BLaER1 (cell line): Measurements from ENCODE around the gene ARID1B.

Source experiments
- H3K27ac ChIP-seq: shearing (Covaris generic); formaldehyde crosslinking; 2 replicates; pipeline ENCODE4 v1.8.1; 2022
- H3K27me3 ChIP-seq: shearing (Covaris generic); formaldehyde crosslinking; 2 replicates; pipeline ENCODE4 v1.8.1; 2022
- H3K36me3 ChIP-seq: shearing (Covaris generic); formaldehyde crosslinking; 2 replicates; pipeline ENCODE4 v1.8.1; 2022
- H3K4me1 ChIP-seq: shearing (Covaris generic); formaldehyde crosslinking; 2 replicates; pipeline ENCODE4 v1.8.1; 2022
- H3K4me2 ChIP-seq: shearing (Covaris generic); formaldehyde crosslinking; 2 replicates; pipeline ENCODE4 v1.8.1; 2022
- H3K4me3 ChIP-seq: shearing (Covaris generic); formaldehyde crosslinking; 2 replicates; pipeline ENCODE4 v1.8.1; 2022
- H3K9ac ChIP-seq: shearing (Covaris generic); formaldehyde crosslinking; 2 replicates; pipeline ENCODE4 v1.8.1; 2022
- H3K9me3 ChIP-seq: shearing (Covaris generic); formaldehyde crosslinking; 2 replicates; pipeline ENCODE4 v1.8.1; 2022
- H4K20me1 ChIP-seq: shearing (Covaris generic); formaldehyde crosslinking; 2 replicates; pipeline ENCODE4 v1.8.1; 2022
- Cebpa-rat ChIP-seq: shearing (Covaris generic); IDR thresholded peaks from 2 replicates; pipeline ENCODE4 v1.8.1; 2022

Gene ARID1B

DNA sequence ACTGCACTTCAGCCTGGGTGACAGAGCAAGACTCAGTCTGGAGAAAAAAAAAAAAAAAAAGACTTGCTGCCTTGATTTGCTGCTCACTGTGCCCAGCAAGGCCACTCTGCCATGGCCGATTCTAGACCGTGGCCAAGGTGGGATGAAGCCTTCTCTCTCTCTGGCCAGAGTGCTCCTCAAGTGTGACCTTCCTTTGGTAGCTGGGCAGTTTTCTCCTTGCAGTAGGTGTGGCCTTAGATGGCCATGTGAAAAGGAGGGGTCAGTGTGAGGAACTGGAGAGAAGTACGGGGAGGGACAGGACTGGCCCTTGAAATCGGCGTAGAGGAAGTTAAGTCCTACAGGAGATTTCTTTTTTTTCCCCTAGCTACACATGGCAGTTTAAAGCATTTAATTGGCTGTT lies 272.0 kb downstream of the ARID1B start:
- Histone ChIP-seq H3K27ac (no peak overlapping the region), H4K20me1 (peaks cover 51% of the 10 kb centered on the region), H3K4me2 (0 out of 2 replicates have a peak overlapping the region, but pooled peaks have one; percentile 33), H3K4me3 (no peak overlapping the region), H3K27me3 (no peaks in the 10 kb centered on the region), H3K36me3 (peaks cover 13% of the 10 kb centered on the region; the same call in 1 of the 2 replicates), H3K9me3 (no peaks in the 10 kb centered on the region), H3K9ac (no peak overlapping the region), H3K4me1 (peaks cover 32% of the 10 kb centered on the region)
- no peak for TF ChIP-seq Cebpa-rat

DNA sequence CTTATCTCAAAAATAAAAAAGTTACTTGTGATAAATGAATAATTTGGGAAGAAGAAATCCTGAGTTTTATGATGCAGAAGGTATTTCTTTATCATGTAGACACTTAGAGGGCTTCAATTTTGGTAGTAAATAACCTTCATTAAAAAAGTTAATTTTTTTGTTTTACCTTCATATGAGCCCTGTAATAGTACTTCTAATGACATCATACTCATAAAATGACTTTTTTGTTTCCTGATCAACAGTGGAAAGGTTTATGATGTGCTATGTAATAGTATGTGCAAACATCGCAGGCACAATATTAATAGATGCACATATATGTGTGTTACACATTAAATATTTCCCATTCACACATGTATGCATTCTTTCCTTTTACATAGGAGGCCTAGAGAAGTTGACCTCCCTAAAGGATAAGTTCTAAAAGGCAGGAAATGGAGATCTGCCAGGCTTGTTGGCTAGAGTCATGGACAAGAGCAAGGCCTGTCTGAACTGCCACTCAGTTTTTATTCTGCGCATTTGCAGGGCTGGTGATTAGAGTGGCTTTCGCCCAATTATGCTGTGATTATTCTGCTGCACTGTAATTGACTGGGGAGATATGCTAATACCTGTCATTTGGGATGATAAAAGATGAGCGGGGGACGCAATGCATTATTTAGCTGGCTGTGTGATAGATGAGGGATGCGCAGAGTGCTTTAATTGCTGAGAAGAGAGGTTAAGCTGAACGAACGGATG lies 273.5 kb downstream of the ARID1B start:
- Histone ChIP-seq H3K4me3 (no peak overlapping the region), H3K27me3 (no peaks in the 10 kb centered on the region), H3K27ac (no peak overlapping the region), H3K4me2 (peak overlapping the region; percentile 60), H3K4me1 (peaks cover 32% of the 10 kb centered on the region), H3K9ac (no peak overlapping the region), H4K20me1 (peaks cover 47% of the 10 kb centered on the region), H3K36me3 (peaks cover 25% of the 10 kb centered on the region), H3K9me3 (peaks cover 14% of the 10 kb centered on the region)
- no peak for TF ChIP-seq Cebpa-rat

DNA sequence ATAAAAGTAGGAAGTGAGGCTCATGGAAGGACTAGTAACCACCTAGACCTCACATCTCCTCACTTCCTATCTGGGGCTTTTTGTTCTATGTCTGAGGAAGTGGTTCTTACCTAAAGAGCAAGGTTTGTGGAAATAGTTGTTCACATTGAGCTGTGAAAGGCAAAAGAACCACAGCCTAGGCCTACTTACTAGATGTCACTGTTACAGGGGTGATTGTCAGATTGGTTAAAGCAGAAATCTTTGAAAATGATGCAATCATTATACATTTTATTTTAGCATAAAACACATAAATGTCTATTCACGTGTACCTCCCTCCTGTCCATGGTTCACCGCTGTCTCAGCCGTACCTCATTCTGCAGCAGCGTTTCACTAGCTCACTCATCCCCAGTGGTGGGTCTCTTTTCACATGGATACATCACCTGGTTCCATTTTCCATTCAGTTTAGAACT lies 277.4 kb downstream of the ARID1B start:
- H3K9ac ChIP-seq: no peak overlapping the region
- peaks cover 16% of the 10 kb centered on the region for H3K4me1 ChIP-seq
- TF ChIP-seq Cebpa-rat: peak; percentile 46; the same call in 1 of the 2 replicates
- H4K20me1 ChIP-seq: peaks cover 50% of the 10 kb centered on the region
- no peak overlapping the region for H3K4me3 ChIP-seq
- H3K36me3 ChIP-seq: peaks cover 31% of the 10 kb centered on the region
- no peaks in the 10 kb centered on the region for H3K27me3 ChIP-seq
- peaks cover 26% of the 10 kb centered on the region for H3K9me3 ChIP-seq
- no peak overlapping the region for H3K4me2 ChIP-seq
- H3K27ac ChIP-seq: no peak overlapping the region

DNA sequence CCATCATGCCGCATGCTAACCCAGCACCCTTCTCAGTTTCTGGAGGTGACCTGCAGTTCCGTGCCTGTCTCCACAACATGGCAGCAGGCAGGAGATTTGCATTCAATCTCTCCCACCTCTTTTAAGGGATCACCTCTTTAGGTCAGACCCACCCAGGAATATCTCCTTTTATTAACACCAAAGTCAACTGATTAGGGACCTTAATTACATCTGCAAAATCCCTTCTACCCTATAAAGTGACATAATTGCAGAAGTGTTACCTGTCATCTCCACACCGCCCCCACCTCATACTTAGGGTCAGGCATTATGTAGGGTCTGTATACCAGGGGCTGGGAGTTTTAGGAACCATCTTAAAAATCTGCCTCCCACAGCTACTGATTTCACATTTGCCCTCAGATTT lies 278.7 kb downstream of the ARID1B start:
- H3K27ac ChIP-seq: no peak overlapping the region
- H3K9ac ChIP-seq: no peak overlapping the region
- peaks cover 45% of the 10 kb centered on the region for H4K20me1 ChIP-seq
- peaks cover 3% of the 10 kb centered on the region for H3K4me1 ChIP-seq
- no peaks in the 10 kb centered on the region for H3K27me3 ChIP-seq
- no peak overlapping the region for H3K4me2 ChIP-seq
- no peak overlapping the region; the same call in 1 of the 2 replicates for H3K4me3 ChIP-seq
- no peak for TF ChIP-seq Cebpa-rat
- H3K9me3 ChIP-seq: peaks cover 26% of the 10 kb centered on the region
- peaks cover 31% of the 10 kb centered on the region for H3K36me3 ChIP-seq

DNA sequence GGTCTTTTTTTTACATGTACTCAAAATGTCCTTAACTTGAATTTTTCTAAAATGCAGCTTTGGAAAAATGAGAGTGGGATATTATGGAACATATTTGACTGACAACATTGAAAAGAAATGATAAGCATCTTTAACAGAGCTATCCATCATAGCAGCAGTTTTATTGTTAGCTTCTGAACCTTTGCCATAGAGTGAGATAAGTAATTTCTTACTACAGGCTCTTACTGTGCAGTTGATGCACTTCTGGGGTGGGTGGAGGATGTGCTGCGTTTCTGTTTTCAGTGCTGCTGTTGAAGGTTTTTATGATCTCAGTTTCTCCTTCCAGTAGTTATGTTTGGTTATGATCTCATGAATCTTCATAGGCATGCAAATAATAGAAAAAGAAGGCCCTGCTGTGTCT lies 279.1 kb downstream of the ARID1B start:
- Histone ChIP-seq H3K36me3 (peaks cover 31% of the 10 kb centered on the region), H3K27me3 (no peaks in the 10 kb centered on the region), H3K9ac (no peak overlapping the region), H3K27ac (no peak overlapping the region), H3K9me3 (peaks cover 26% of the 10 kb centered on the region), H3K4me2 (no peak overlapping the region), H4K20me1 (peaks cover 45% of the 10 kb centered on the region), H3K4me1 (no peaks in the 10 kb centered on the region), H3K4me3 (no peak overlapping the region)
- no peak for TF ChIP-seq Cebpa-rat

DNA sequence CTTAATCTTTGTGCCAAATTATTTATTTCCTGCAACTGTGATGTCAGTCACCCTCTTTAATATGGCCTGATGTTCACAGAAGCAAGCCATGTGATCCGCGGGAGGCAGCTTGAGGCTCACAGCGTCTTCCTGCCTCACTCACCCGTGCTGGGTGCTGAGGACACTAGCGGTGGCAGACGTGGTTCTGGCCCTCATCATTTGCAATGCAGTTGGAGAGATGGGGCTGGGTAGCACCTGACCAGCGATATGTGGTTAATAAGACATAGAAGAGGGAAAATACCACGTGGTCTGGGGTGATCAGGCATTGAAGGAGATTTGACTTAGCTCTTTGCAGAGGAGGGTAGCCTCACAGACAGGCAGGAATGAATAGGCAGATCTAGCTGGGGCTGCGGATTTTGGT lies 281.4 kb downstream of the ARID1B start:
- H3K4me1 ChIP-seq: no peaks in the 10 kb centered on the region
- no peak overlapping the region for H3K4me2 ChIP-seq
- H3K9me3 ChIP-seq: peaks cover 26% of the 10 kb centered on the region
- H4K20me1 ChIP-seq: peaks cover 62% of the 10 kb centered on the region
- peaks cover 27% of the 10 kb centered on the region for H3K36me3 ChIP-seq
- H3K27ac ChIP-seq: no peak overlapping the region
- H3K27me3 ChIP-seq: no peaks in the 10 kb centered on the region
- no peak overlapping the region for H3K9ac ChIP-seq
- no peak for TF ChIP-seq Cebpa-rat
- no peak overlapping the region for H3K4me3 ChIP-seq

DNA sequence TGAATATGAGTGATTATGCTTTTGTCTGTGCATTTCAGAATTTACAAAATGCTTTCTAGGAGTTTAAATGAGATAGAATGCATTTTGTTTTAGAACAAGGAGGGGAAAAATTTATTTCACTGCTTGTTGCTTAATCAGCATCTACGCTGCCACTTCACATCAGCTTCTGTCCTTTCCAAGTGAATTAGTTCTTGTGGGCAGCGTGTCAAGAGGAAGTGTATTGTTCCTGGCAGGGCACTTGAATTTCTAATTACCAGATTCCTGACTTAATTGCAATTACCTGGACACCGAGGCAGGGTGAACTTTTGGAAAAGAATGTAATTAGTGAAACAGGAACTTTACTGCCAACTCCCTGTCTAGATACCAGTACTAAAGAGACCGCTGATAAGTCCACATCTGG lies 282.6 kb downstream of the ARID1B start:
- Histone ChIP-seq H4K20me1 (peaks cover 67% of the 10 kb centered on the region), H3K9me3 (peaks cover 21% of the 10 kb centered on the region), H3K27ac (no peak overlapping the region), H3K27me3 (no peaks in the 10 kb centered on the region), H3K4me2 (no peak overlapping the region), H3K36me3 (peaks cover 33% of the 10 kb centered on the region), H3K9ac (no peak overlapping the region), H3K4me1 (peaks cover 4% of the 10 kb centered on the region; the same call in 1 of the 2 replicates), H3K4me3 (no peak overlapping the region)
- no peak for TF ChIP-seq Cebpa-rat

DNA sequence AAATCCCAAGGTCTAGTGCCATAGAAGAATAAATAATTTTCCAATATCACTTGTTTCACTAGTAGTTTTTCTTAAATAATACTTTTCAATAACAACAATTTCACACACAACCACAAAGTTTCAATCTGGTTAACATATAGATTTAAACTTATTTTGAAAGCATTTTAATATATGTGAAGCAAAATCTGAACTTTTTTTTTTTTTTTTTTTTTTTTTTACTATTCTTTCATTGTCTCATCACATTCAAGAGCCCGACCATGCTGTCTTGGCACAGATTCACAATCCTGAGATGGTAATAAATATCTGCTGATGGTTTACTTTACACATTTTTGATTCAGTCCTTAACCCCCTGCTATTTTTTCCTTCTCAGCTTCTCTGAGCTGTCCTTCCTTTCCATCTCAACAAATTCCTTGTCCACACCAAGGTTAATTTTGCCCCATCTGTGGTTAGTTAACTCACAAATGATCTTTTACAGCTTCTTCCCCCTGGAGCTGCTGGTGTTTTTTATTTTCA lies 283.3 kb downstream of the ARID1B start:
- Histone ChIP-seq H3K9ac (no peak overlapping the region), H3K27ac (no peak overlapping the region), H3K36me3 (peaks cover 28% of the 10 kb centered on the region), H3K27me3 (no peaks in the 10 kb centered on the region), H4K20me1 (peaks cover 67% of the 10 kb centered on the region), H3K9me3 (peaks cover 14% of the 10 kb centered on the region), H3K4me1 (peaks cover 7% of the 10 kb centered on the region; the same call in 1 of the 2 replicates), H3K4me3 (no peak overlapping the region), H3K4me2 (no peak overlapping the region)
- no peak for TF ChIP-seq Cebpa-rat

DNA sequence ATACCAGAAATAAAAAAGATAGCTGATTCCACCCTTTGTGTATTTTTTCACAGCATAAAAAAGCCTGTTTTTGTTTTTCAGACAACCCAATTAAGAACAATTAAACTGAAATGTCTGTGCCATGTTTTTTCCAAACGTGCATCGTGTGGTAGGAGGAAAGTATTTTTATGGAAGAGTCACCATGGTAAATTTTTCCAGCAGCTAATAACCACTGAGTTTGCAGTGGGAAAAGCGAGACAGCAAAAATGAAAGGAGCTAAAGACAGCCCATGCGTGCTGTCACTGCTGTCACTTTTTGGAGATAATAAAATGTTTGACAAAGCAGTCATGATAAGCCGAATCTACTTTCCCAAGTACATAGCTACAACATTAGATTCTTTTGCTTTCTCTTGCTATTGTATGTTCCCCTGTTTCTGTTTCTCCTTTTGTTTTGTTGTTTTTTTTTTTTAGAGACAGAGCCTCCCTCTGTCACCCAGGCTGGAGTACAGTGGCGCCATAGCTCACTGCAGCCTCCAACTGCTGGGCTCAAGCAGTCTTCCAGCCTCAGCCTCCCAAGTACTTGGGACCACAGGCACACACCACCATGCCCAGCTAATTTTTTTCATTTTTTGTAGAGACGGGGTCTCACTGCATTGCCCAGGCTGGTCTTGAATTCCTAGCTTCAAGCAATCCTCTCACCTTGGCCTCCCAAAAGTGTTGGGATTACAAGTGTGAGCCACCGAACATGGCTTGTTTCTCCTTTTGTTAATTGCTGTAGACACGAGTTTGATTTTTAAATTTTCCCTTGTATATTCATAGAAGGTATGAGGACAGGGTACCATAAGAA lies 284.8 kb downstream of the ARID1B start:
- Histone ChIP-seq H3K4me3 (no peak overlapping the region), H3K4me2 (no peak overlapping the region), H3K9ac (no peak overlapping the region), H3K4me1 (peaks cover 22% of the 10 kb centered on the region), H3K9me3 (0 out of 2 replicates have a peak, but pooled peaks cover 2% of the 10 kb centered on the region), H3K27ac (no peak overlapping the region), H4K20me1 (peaks cover 62% of the 10 kb centered on the region), H3K36me3 (peaks cover 22% of the 10 kb centered on the region), H3K27me3 (no peaks in the 10 kb centered on the region)
- no peak for TF ChIP-seq Cebpa-rat
